GM12872 (cell line): Measurements from ENCODE around the gene ABHD17C.

ENCODE experiments used
- CTCF ChIP-seq: IDR thresholded peaks from 3 replicates; pipeline ENCODE4 v1.5.1; 2011; ENCODE audit warnings: low read depth, mild to moderate bottlenecking, low read length, moderate library complexity; ENCODE audit not compliant: insufficient read depth

ABHD17C gene

GRCh38 chr15:80701676-80702311 lies 6.7 kb downstream of the ABHD17C start:
- no peak for TF ChIP-seq CTCF

- TF ChIP-seq CTCF: no peak
Observed at GRCh38 chr15:80703081-80703480, 8.0 kb downstream of the ABHD17C start.

GRCh38 chr15:80703965-80704364 lies 8.9 kb downstream of the ABHD17C start:
- TF ChIP-seq CTCF: no peak

GRCh38 chr15:80706161-80706560 lies 11.1 kb downstream of the ABHD17C start:
- no peak for TF ChIP-seq CTCF

GRCh38 chr15:80709542-80709941 lies 14.4 kb downstream of the ABHD17C start:
- no peak for TF ChIP-seq CTCF

GRCh38 chr15:80710635-80711554 lies 15.8 kb downstream of the ABHD17C start:
- TF ChIP-seq CTCF: no peak

- TF ChIP-seq CTCF: no peak
Observed at GRCh38 chr15:80711886-80712285, 16.8 kb downstream of the ABHD17C start.
